ENCODE results near the gene PLSCR4.

PLSCR4 gene

GRCh38 chr3:146191051-146191450 lies 59.9 kb downstream of the PLSCR4 start:
- no peak for DNase-seq (ENCODE audit: low spot score)

GRCh38 chr3:146189519-146190173 lies 61.3 kb downstream of the PLSCR4 start:
- DNase-seq (ENCODE audit: low spot score) = no peak

- no peak for DNase-seq (ENCODE audit: low spot score)
These were observed 63.5 kb downstream of the PLSCR4 start for GRCh38 chr3:146187334-146187950.

GRCh38 chr3:146184241-146185015 lies 66.5 kb downstream of the PLSCR4 start:
- no peak for DNase-seq (ENCODE audit: low spot score)

GRCh38 chr3:146181216-146181615 lies 69.7 kb downstream of the PLSCR4 start:
- DNase-seq (ENCODE audit: low spot score) = no peak

- DNase-seq (ENCODE audit: low spot score) = no peak
These were observed 70.5 kb downstream of the PLSCR4 start for GRCh38 chr3:146180376-146180775.

- DNase-seq (ENCODE audit: low spot score) = no peak
These were observed 72.8 kb downstream of the PLSCR4 start for GRCh38 chr3:146178006-146178689.

- no peak for DNase-seq (ENCODE audit: low spot score)
These were observed 73.4 kb downstream of the PLSCR4 start for GRCh38 chr3:146177519-146177918.

- no peak for DNase-seq (ENCODE audit: low spot score)
These were observed 73.8 kb downstream of the PLSCR4 start for GRCh38 chr3:146177072-146177471.

- DNase-seq (ENCODE audit: low spot score) = no peak
These were observed 78.3 kb downstream of the PLSCR4 start for GRCh38 chr3:146172586-146172985.

- DNase-seq (ENCODE audit: low spot score) = no peak
These were observed 80.3 kb downstream of the PLSCR4 start for GRCh38 chr3:146170591-146170990.

GRCh38 chr3:146169891-146170290 lies 81.0 kb downstream of the PLSCR4 start:
- DNase-seq (ENCODE audit: low spot score) = no peak

GRCh38 chr3:146166826-146167225 lies 84.1 kb downstream of the PLSCR4 start:
- no peak for DNase-seq (ENCODE audit: low spot score)

- DNase-seq (ENCODE audit: low spot score) = no peak
These were observed 84.5 kb downstream of the PLSCR4 start for GRCh38 chr3:146166415-146166821.

GRCh38 chr3:146165877-146166276 lies 85.0 kb downstream of the PLSCR4 start:
- DNase-seq (ENCODE audit: low spot score) = no peak

GRCh38 chr3:146164971-146165769 lies 85.7 kb downstream of the PLSCR4 start:
- no peak for DNase-seq (ENCODE audit: low spot score)

GRCh38 chr3:146164506-146164905 lies 86.4 kb downstream of the PLSCR4 start:
- DNase-seq (ENCODE audit: low spot score) = no peak

- DNase-seq (ENCODE audit: low spot score) = no peak
These were observed 86.8 kb downstream of the PLSCR4 start for GRCh38 chr3:146164071-146164470.

GRCh38 chr3:146163584-146163983 lies 87.3 kb downstream of the PLSCR4 start:
- DNase-seq (ENCODE audit: low spot score) = no peak

GRCh38 chr3:146162561-146162960 lies 88.3 kb downstream of the PLSCR4 start:
- no peak for DNase-seq (ENCODE audit: low spot score)

- no peak for DNase-seq (ENCODE audit: low spot score)
These were observed 89.3 kb downstream of the PLSCR4 start for GRCh38 chr3:146161663-146162002.

Data from left forelimb (tissue), 1 donor.